ENCODE results near the gene MAD1L1.
"Not testable (repeated sequence)": the region's sequence is repeated elsewhere in the genome, so short reads cannot be mapped to it uniquely, and the experiment has no call there.

The MAD1L1 gene

DNA sequence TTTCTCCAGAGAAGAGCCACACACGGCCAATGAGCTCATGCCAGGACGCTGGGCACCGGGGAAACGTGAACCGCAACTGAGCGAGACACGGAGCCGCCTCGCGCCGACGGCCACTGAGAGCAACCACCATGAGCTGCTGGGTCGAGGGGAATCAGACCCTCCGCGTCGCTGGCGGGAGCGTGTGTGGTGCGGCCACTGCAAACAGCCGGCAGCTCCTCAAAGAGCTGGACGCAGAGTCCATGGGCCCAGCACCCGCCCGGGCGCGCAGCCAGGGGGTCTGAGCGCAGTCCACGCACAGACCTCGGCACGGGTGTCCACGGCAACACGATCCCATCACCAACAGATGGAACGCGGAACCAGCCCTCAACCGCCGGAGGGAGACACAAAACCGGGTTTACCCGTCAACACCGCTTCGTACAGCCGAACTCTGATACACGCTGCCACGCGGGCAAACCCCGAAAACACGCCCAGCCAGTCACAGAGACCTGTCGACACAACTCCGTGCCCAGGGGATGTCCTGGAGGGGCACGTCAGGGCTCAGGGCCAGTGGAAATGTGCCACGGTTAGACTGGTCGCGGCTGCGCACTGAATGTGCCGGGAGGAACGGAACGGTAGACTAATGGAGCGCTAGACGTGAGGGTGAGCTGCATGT lies 415.6 kb downstream of the MAD1L1 start:
- DNase-seq (ENCODE audit: low spot score), result no peak

DNA sequence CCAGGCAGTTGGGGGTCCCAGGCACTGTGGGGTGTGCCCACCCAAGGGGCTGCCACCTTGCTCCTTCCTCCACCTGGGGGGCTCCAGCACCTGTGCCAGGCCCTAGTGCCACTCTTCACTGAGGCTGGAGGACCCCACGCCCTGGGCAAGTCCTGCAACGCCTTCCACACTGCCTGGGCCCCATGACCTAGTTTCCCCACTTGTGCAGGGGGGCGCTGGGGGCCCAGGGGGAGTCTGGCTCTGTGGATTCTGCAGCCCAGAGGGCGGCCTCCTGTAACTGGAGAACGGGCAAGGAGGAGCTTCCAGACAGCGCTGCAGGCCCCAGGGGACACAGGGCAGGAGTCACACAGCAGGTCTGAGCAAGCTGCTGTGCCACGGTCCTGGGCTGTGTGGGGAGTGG lies 416.3 kb downstream of the MAD1L1 start:
- not testable (repeated sequence) for DNase-seq (ENCODE audit: low spot score)

DNA sequence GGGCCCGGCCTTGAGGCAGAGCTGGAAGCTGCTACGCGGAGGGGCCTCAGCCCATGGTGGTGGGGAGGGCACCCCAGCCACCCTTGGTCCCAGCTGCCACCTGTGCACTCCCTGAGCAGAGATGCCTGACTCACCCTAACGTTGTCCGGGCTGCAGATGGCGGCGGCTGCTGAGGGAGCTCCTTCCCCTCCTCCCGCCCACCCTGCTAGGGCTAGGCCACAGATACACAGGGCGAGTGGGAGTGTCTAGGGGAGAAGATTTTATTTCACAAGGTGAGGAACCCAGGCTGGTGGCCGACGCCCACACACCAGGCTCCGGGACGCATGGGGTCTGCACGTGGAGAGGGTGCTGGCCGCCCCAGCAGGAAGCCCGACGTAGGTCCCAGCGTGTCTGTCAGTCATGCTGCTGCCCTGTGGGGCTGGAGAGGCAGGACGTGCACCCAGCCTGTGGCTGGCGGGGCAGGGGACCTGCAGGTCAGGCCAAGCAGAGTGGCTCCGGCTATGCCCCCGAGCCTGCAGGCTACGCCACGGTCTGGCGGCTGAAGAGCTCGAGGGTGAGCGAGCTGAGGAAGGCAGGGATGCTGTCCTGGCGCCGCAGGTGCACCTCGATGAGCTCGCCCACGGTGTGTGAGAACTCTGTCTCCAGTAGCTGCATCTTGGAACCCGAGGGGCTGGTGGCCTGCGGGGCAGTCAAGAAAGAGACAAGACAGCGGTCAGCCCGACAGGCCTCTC lies 417.0 kb downstream of the MAD1L1 start:
- DNase-seq (ENCODE audit: low spot score), result not testable (repeated sequence)

DNA sequence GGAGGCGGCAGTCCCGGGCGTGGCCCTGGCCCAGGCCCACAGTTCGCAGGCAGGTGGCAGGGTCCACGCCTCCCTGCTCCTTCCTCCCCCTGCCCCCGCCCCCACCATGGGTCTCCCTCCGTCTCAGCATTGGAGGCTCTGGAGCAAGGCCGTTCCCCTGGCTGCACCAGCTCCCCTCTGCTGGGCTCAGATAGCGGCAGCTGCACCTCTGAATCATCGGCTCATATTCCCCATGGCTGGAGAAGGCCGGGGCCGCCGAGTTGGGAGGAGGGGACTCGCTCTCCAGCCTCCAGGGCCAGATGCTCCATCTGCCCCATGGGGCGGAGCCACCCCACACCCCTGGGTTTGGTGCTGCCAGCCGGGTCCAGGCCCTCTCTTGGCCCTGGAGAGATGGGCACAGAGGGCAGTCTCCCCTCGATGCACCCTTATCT lies 417.7 kb downstream of the MAD1L1 start:
- no peak for DNase-seq (ENCODE audit: low spot score)

DNA sequence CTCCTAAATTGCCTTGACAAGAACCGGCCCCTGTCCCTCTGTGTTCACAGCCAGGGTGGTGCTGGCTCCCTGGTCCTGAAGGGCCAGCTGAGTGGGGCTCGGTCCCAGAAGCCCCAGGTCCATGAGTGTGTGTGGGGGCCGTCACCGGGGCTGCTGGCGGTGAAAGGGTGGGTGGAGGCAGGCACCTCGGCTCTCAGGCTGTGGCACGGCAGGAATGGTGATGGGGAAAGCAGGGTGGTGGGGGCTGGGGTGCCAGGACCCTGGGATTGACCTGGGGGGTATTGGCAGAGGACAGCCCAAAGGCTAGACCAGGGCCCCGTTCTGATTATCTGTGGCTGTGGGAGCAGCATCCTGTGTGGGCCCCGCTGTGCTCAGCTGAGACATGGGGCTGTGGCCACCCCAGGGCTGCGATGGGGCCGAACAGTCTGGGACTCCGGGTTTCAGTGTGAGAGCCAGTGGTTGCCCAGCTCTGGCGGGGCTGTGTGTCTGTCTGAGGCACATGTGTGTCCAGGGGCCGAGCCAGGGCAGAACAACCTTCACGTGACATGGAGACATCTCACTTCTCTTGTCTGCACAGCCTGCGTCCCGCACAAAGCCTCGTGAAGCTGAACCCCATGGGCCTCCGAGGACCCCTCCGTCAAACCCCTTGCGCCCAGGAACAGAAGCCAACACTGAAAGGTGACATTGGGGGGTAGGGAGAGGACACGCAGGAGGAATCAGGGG lies 418.5 kb downstream of the MAD1L1 start:
- no peak for DNase-seq (ENCODE audit: low spot score)

DNA sequence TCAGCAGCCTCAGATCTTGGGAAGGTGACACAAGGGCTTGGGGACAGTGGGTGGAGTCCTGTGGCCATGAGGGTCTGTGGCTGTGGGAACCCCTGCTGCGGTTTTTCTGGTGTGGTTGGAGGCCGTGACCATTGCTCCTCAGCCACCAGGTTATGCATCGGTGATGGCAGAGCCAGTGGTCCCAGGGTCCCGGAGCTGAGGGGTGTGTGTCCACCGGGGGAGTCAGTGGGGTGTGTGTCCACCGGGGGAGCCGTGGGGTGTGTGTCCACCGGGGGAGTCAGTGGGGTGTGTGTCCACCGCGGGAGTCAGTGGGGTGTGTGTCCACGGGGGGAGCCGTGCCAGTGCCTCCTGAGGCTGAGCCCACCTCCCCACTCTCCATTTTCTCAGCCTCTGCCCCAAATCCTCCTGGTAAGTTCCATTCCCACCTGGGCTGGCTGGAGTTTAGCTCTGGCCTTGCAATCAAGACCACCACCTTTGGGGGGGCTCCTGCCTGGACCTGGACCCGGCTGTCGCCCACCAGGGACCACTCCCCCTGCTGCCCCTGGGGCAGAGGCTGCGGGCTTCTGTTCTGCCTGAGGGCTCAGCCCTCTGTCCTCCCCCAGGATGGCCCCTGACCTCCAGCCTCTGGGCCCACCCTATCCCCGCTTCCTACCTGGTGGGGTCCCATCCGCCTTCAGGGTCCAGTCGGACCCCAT lies 419.2 kb downstream of the MAD1L1 start:
- DNase-seq (ENCODE audit: low spot score), result no peak

DNA sequence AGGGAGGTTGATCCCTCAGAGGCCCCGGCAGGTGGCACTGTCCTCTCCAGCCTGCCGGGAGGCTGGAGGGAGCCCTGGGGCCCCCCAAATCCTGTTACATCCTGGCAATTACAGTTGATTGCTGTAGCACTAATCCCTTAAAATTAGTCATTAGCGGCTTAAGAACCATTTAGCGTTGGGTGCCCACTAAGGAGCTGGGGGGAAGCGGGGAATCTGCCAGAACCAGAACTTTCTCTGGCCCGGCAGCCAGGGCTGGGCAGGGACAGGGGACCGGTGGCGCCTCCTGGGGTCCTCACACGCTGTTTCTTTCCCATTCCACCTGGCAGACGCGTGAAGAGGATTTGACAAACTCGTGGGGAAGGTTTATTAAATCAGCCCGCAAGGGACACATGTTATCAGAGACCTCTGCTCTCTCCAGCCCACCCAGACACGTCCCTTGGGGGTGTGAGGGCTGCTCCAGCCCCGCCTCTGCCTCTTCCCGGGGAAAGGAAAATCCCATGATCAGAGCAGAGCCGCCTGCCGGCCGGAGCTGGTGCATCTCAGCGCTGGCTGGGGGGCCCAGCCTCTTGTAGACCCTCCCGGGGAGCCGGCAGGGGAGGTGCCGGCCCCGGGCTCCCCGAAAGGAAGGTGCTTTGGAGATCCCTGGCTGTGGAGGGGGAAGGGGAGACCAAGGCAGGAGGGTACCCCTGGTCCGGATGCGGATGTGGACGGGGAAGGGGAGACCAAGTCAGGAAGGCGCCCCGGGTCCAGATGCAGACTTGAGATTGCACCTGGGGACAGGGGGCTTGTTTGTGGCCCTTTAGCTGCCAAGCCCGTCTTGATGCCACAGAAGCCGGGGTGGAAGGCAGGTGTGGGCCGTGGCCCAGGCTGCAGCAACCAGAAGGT lies 420.0 kb downstream of the MAD1L1 start:
- no peak for DNase-seq (ENCODE audit: low spot score)

DNA sequence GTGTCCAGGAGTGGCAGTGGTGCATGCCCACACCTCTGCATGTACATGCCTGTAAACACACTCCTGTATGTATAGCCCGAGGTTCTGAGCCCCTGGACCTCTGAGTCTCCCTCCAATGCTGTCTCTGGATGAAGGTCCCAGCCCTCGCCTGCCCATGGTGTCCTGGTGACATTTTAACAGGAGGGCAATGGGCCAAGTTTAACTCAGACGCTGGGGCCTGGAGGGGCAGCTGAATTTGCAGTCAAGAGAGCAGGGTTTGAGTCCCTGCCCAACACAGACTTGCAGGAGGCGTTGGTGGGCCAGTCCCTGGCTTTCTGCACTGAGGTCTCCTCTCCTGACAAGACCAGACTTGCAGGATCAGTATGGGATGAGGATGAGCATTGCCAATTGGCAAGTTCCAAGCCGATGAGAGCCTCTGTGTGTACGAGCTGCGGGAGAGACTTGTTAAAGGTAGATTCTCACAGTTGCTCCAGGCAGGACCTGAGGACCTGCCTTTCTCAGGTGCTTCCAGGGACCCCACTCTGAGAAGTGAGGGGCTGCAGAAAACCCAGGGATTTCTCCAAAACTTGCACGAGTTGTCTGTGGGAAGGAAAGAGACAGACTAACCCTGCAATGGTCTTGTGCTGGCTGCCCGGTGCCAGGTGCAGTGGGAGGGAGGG lies 420.8 kb downstream of the MAD1L1 start:
- no peak for DNase-seq (ENCODE audit: low spot score)

DNA sequence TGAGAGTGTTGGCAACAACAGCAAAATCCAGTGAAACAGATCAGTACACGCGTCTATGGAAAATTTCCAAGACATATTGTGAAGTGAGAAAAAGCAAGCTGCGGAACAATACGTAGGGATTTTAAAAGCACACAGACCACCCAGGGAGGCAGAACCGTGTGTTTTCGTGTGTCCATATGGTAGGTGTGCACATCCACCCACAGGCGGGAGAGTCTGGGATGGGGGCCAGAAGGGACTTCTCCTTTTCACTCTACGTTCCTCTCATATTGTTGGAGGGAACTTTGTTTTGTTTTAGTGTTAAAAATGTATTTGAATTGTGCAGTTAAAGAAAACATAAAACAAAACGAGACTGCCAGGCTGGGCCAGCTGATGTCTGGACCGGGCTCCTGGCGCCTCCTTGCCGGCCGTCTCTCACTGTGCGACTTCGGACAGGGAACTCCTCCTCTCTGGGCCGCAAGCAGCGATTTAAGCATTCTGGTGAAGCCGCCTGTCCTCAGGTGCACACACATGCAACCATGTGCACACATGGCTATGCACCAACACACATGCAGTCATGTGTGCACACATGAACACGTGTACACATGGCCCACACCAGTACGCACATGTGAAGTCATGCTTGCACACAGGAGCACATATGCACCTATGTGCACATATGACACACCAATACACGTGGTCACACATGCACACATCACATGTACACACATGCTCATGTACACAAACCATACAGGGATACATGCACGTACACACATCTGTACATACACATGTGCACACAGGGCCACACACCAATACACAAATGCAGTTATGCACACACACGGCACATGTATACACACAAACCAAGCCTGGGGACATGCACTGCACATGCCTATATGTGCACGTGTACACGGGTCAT lies 421.5 kb downstream of the MAD1L1 start:
- DNase-seq (ENCODE audit: low spot score), result peak; percentile 27

DNA sequence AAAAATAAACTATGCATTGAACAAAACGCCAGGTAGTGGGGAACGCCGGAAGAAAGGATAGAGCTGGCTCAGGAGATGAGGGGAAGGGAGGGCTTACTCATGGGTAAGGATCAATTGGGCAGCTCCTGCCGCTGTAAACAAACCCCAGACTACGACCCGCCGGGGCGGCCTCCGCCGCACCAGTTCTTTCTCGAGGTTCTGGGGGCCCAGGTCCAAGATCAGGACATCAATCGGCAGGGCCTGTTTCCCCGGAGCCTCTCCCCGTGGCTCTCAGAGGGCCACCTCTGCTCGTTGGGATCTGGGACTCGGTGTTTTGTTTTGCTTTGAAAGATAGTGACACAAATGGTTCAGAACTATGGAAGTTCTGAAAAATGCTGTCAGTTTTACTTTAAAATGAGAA lies 422.2 kb downstream of the MAD1L1 start:
- DNase-seq (ENCODE audit: low spot score), result no peak

DNA sequence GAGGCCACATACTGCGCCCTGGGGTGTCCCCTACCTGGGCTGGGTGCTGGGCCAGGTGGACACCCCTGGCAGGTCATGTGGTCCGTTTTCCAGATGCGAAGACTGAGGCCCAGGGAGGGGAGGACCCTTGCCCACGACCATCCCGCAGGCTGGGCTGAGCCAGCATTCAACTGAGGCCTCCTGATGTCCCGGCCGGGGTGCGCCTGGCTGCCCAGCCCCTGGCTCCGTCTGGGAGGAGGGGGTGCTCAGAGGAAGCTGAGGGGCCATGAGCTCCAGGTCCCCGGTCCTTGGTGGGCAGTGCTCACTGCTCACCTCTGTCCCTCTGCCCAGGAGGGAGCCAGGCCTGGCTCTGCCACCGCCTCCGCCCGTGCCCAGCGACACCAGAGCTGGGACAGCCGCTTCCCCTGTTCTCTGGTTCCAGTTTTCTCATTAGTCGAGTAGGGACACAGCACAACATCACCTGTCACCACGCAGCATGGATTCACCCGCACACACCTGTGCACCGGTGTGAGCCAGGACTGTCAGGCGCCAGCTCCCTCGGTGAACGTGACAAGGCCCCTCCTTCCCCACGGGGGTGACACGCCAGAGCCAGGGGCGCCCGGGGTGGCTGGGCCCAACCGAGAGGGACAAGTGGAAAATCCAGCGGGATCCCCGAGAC lies 423.0 kb downstream of the MAD1L1 start:
- DNase-seq (ENCODE audit: low spot score), result no peak

DNA sequence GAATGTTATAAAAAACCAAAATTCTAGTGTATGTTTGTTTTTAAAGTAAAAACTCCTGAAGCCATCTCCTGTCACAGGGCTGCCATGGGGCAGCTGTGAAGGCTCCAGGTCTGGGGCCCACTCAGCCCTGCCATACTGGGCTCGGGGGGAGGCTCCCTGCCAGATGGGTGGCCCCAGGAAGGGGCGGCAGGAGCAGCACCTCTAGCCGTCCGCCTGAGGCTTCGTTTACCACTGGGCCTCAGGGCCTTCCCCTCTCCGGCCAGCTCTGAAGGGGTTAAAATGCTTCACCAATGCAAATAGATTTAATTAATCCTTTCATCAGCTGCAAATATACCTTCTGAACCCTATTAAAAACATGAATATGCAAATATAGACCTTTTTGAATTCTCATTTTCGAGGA lies 423.7 kb downstream of the MAD1L1 start:
- DNase-seq (ENCODE audit: low spot score), result no peak

DNA sequence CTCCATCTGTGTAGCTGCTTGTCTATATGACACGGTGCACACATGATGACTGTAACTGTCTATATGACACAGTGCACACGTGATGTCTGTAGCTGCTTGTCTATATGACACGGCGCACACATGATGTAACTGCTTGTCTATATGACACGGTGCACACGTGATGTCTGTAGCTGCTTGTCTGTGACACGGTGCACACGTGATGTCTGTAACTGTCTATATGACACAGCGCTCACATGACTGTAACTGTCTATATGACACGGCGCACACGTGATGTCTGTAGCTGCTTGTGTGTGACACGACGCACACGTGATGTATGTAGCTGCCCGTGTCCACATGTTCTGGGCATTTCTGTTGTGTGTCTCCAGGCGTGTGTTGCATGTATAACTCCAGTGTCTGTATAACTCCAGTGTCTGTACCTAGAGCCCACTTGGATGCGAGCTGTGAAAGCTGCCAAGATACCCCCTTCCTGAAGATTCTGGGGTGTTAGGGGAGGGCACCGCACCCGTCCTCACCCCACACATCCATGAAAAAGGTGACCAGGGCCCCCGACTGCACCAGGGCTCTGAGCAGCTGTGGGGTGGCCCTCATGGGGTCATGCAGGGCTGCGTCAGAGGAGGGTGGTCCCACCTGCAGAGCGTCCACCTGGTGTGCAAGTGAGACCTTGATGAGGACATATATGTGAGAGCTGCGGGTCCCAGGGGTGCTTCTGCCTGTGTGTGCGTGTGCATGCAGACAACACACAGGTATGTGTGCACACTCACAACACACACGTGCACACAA lies 424.7 kb downstream of the MAD1L1 start:
- no peak for DNase-seq (ENCODE audit: low spot score)

DNA sequence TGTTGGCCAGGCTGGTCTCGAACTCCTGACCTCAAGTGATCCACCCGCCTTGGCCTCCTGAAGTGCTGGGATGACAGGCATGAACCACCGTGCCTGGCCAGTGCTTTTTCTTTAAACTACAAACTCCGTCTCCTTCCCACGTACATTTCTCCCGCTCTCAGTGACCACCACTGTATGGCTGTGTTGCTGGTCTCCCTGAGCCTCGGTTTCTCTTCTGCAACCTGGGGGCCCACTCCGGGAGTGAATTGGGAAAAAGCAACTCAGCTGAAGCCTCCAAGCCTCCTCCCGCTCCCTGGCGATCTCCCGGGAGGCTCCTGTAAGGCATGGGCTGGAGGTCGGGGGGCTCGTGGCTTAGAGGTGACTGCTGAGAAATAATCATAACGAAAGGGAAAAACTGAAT lies 426.4 kb downstream of the MAD1L1 start:
- DNase-seq (ENCODE audit: low spot score), result no peak

DNA sequence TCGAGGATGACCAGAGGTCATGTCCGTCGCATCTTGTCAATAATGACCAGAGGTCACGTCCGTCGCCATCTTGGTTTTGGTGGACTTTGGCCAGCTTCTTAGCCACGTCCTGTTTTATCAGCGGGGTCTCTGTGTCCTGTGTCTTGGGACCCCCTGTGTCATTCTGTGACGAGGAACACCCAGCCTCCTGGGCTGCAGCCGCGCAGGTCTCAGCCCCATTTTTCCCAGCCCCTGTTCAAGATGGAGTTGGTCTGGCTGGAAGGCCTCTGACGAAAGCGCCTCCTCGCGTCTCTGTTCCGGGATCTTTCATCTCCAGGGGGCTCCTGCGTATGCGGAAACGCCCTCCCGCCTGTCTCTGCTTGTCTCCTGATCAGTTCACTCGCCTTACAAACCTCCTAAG lies 428.4 kb downstream of the MAD1L1 start:
- no peak for DNase-seq (ENCODE audit: low spot score)

DNA sequence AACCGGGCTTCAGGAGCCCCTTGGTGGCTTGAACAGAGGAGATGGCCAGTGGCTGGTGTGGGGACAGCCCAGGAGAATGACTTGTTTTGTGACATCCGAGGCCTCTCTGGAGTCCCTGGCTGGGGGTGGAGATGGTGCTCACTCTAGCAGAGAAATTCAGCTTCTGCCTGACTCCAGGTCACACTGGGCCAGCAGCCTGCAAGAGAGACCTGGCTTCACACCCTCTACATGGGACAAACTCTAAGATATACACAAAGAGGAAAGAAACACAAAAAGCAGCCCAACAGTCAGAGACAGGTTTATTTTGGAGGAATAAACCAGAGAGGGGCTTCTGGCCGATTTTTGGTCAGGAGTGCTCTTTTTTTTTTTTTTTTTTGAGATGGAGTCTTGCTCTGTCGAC lies 429.8 kb downstream of the MAD1L1 start:
- DNase-seq (ENCODE audit: low spot score), result no peak

DNA sequence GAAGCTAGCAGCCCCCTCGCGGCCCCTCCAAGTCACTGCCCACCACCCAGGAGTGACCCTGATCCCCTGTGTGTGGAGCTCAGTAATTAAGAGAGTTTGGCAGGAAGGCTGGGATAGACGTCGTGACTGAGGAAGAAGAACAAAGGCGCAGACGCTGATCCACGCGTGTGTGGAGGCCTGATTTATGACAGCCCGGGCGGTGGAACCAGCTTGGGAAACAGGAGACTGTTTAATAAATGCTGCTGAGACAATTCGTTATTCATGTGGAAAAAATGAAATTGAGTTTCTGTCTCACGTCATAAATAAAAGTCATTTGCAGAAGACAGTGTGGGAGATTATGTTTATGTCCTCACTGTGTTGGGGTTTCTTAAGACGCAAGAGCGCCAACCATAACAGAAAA lies 431.8 kb downstream of the MAD1L1 start:
- peak; percentile 19 for DNase-seq (ENCODE audit: low spot score)

DNA sequence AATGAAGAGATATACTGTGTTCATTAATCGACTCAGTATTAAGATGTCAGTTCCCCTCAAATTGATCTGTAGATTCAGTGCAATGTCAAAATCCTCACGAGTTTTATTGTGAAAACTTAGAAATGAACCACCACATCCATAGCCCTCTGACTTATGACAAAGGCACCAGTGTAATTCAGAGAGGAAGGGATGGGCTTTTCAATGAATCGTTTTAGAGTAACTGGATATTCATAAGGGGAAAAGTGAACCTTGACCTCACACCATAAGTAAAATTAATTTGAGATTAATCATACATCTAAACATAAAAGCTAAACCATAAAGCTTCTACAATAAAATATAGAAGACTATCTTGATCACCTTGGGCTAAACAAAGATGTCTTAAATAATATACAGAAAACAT lies 434.6 kb downstream of the MAD1L1 start:
- DNase-seq (ENCODE audit: low spot score), result no peak

Data from AG08395 (cell line).